Peyer's patch (tissue), 4 donors: ENCODE measurements around the gene CDX1.

Source experiments
- POLR2A ChIP-seq, 2 donors: fragments of 450-650 bp; IDR thresholded peaks; one replicate each; pipeline ENCODE4 v1.5.1; 2017; ENCODE audit warnings: antibody characterized with exemption in 2 of 2, mild to moderate bottlenecking in 2 of 2, moderate library complexity in 2 of 2
- TF ChIP-seq, protein P1 (sequence below), 6 experiments: fragments of 450-650 bp in 4 of 6; fragments of 200-600 bp in 2 of 6; sonication (generic) in 1 of 6; IDR thresholded peaks; one replicate each; pipeline ENCODE4 v1.5.1; 2017 to 2019; ENCODE audit warnings: antibody characterized with exemption in 6 of 6, mild to moderate bottlenecking in 3 of 6, moderate library complexity in 1 of 6

GRCh38 chr5:150122536-150123481 is 43.8 kb upstream of the CDX1 start:
- no peak for TF ChIP-seq POLR2A (IDR thresholded peaks at IDR 0.05)
- TF ChIP-seq, protein P1, sequence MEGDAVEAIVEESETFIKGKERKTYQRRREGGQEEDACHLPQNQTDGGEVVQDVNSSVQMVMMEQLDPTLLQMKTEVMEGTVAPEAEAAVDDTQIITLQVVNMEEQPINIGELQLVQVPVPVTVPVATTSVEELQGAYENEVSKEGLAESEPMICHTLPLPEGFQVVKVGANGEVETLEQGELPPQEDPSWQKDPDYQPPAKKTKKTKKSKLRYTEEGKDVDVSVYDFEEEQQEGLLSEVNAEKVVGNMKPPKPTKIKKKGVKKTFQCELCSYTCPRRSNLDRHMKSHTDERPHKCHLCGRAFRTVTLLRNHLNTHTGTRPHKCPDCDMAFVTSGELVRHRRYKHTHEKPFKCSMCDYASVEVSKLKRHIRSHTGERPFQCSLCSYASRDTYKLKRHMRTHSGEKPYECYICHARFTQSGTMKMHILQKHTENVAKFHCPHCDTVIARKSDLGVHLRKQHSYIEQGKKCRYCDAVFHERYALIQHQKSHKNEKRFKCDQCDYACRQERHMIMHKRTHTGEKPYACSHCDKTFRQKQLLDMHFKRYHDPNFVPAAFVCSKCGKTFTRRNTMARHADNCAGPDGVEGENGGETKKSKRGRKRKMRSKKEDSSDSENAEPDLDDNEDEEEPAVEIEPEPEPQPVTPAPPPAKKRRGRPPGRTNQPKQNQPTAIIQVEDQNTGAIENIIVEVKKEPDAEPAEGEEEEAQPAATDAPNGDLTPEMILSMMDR (IDR thresholded peaks at IDR 0.05): no peak
